Astrocyte (in vitro differentiated cells and primary cell): Measurements from ENCODE around the gene ST3GAL2.

Experiments used
- CTCF ChIP-seq: IDR thresholded peaks from 2 replicates; pipeline ENCODE4 v1.5.1; 2011; ENCODE audit warnings: low read depth, mild to moderate bottlenecking, inconsistent platforms, low read length, moderate library complexity; ENCODE audit not compliant: insufficient read depth
- EZH2 ChIP-seq: IDR thresholded peaks from 2 replicates; pipeline ENCODE4 v1.6.1; 2012; ENCODE audit warnings: mild to moderate bottlenecking, low read length, inconsistent platforms; ENCODE audit not compliant: insufficient read depth

GRCh38 chr16:70381604-70382342, 57.1 kb downstream of the ST3GAL2 start:
- no peak for TF ChIP-seq CTCF
- TF ChIP-seq EZH2, result no peak
